Testis (tissue), 3 donors: ENCODE results near the gene ZNF438. TPM values are rescaled to one million over a fixed set of nuclear protein-coding genes. Genes with fewer than 3 reads are reported as not detected.
"Not testable (repeated sequence)": the region's sequence is repeated elsewhere in the genome, so short reads cannot be mapped to it uniquely, and the experiment has no call there.

Experiments used
- DNase-seq: peaks from one replicate; pipeline ENCODE4 v3.0.0-alpha.2; 2019
- H3K27ac ChIP-seq, 2 donors: fragments of 200-600 bp; sonication (generic); one replicate each; pipeline ENCODE4 v1.5.1; 2019
- H3K27me3 ChIP-seq: fragments of 200-600 bp; sonication (generic); one replicate; pipeline ENCODE4 v1.5.1; 2019
- H3K36me3 ChIP-seq: fragments of 200-600 bp; sonication (generic); one replicate; pipeline ENCODE4 v1.5.1; 2017; ENCODE audit warnings: low read depth; ENCODE audit errors: missing control alignments
- H3K4me1 ChIP-seq: fragments of 200-600 bp; sonication (generic); one replicate; pipeline ENCODE4 v1.5.1; 2019
- H3K4me3 ChIP-seq, 2 donors: fragments of 200-600 bp; sonication (generic); one replicate each; pipeline ENCODE4 v1.5.1; 2017 to 2019
- H3K9me3 ChIP-seq: fragments of 200-600 bp; sonication (generic); one replicate; pipeline ENCODE4 v1.5.1; 2017
- POLR2A ChIP-seq: fragments of 450-650 bp; IDR thresholded peaks from one replicate; pipeline ENCODE4 v1.6.1; 2017; ENCODE audit warnings: antibody characterized with exemption, mild to moderate bottlenecking, moderate library complexity
- WGBS, 2 donors: methylation state at CpG; one replicate each; pipeline ENCODE4 v1.1.5; 2018; 5-methylcytosine and 5-hydroxymethylcytosine counted together
- intact Hi-C: fragments of 100-400 bp; cut with DNase I; formaldehyde crosslinking; loops from one replicate; pipeline ENCODE4 v1.15.1; 2023; ENCODE audit warnings: low total_unique reads
- polyA plus RNA-seq: library from polyadenylated mRNA; stranded (reverse); fragments of 350-450 nt; fragmentation: Illumina TruSeq; extraction: RNeasy Lipid Tissue Mini Kit (QIAGEN cat#74804); gene quantifications from one replicate; pipeline ENCODE4 v1.2.3, GENCODE V29; 2014; ENCODE audit warnings: low read depth, low replicate concordance; ENCODE audit not compliant: insufficient read depth
- total RNA-seq, 2 donors: library from RNA; depleted of rRNA; stranded (reverse); fragments of >200 nt; gene quantifications; one replicate each; pipeline ENCODE4 v1.2.3, GENCODE V29; 2016
- TF ChIP-seq, protein P1 (sequence below), 3 experiments: fragments of 450-650 bp in 2 of 3; fragments of 200-600 bp in 1 of 3; sonication (generic) in 1 of 3; IDR thresholded peaks; one replicate each; pipeline ENCODE4 v1.5.1; 2016 to 2019; ENCODE audit warnings: antibody characterized with exemption in 3 of 3, mild to moderate bottlenecking in 2 of 3, moderate library complexity in 1 of 3

The ZNF438 gene
- total and polyA plus RNA-seq, 3 donors from 2014 or later: 15.3 to 17.8 (median 16.2) TPM

DNA sequence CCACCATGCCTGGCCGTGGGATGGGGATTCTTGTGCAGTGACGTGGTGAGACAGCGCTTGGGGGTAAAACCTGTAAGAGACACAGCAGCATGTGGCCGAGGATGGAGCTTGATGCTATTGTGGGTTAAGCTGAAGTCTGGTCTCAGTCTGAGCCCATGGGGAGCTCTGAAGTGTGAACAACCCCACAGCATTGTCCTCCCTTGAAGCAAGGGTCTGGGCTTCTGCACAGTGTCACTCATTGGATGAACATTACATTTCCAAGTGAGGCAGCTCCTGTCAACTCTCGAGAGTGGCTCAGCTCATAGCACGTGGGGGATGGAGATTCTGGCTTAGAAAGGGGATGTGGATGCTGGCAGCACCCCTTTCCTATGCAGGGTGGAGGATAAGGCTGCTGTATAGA is 32.2 kb upstream of the ZNF438 start:
- DNase-seq: no peak
- no peak for TF ChIP-seq POLR2A
- TF ChIP-seq, protein P1, sequence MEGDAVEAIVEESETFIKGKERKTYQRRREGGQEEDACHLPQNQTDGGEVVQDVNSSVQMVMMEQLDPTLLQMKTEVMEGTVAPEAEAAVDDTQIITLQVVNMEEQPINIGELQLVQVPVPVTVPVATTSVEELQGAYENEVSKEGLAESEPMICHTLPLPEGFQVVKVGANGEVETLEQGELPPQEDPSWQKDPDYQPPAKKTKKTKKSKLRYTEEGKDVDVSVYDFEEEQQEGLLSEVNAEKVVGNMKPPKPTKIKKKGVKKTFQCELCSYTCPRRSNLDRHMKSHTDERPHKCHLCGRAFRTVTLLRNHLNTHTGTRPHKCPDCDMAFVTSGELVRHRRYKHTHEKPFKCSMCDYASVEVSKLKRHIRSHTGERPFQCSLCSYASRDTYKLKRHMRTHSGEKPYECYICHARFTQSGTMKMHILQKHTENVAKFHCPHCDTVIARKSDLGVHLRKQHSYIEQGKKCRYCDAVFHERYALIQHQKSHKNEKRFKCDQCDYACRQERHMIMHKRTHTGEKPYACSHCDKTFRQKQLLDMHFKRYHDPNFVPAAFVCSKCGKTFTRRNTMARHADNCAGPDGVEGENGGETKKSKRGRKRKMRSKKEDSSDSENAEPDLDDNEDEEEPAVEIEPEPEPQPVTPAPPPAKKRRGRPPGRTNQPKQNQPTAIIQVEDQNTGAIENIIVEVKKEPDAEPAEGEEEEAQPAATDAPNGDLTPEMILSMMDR (IDR thresholded peaks at IDR 0.05): no peak
- intact Hi-C loops: no loop called here
- H3K27ac ChIP-seq: peak overlapping the region in 1 of 2 donors; percentile 56
- H3K4me1 ChIP-seq: peaks cover 6% of the 10 kb centered on the region
- 81 to 89% methylated on average over 6 of the region's 6 CpGs for WGBS, 2 donors
- no peak overlapping the region for H3K4me3 ChIP-seq
- H3K27me3 ChIP-seq: no peaks in the 10 kb centered on the region
- no peaks in the 10 kb centered on the region for H3K36me3 ChIP-seq
- no peaks in the 10 kb centered on the region for H3K9me3 ChIP-seq

DNA sequence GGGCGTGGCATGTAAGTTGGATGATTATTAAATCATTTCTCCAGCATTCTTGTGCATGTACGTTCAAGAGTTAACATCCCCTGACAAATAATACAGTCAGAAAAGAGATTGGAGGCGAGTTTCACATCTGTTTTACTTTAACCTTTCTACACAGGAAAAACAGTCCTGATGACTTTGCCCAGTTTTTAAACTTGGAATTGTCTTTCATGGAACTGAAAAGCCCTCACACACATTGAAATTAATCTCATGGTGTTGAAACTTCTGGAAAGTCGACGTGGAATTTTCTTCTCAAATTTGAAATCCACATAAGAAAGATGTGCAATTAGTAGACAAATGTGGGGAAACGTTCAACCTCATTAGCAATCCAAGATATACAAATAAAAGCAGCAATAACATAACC is 31.2 kb upstream of the ZNF438 start:
- Histone ChIP-seq H3K27ac (no peak overlapping the region), H3K27me3 (no peaks in the 10 kb centered on the region), H3K4me1 (peaks cover 6% of the 10 kb centered on the region), H3K4me3 (no peak overlapping the region), H3K36me3 (no peaks in the 10 kb centered on the region), H3K9me3 (no peaks in the 10 kb centered on the region)
- WGBS, 2 donors: 58 to 65% methylated on average over 6 of the region's 6 CpGs
- intact Hi-C loops: no loop called here
- TF ChIP-seq POLR2A: no peak
- TF ChIP-seq, protein P1 (IDR thresholded peaks at IDR 0.05): no peak
- DNase-seq: no peak

DNA sequence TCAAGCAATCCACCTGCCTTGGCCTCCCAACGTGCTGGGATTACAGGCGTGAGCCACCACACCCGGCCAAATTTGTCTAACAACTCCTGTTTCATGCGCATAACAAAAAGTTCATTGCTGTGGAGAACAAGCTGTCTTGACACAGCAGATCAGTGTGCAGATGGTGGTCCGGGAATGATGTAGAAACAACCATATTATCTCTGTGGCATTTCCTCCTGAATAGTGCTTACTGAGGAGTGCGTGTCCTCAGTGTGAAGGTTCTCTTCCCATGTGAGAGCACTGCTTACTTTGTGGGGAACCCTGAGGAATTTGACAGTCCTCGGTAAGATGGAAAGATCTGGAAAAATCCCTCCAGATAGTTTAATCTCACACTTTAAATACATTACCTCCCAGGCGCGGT is 30.3 kb upstream of the ZNF438 start:
- Histone ChIP-seq H3K27ac (no peak overlapping the region), H3K9me3 (no peaks in the 10 kb centered on the region), H3K27me3 (no peaks in the 10 kb centered on the region), H3K4me1 (peaks cover 6% of the 10 kb centered on the region), H3K36me3 (no peaks in the 10 kb centered on the region), H3K4me3 (no peak overlapping the region)
- 86 to 88% methylated on average over 9 of the region's 9 CpGs for WGBS, 2 donors
- DNase-seq: no peak
- TF ChIP-seq POLR2A: no peak
- TF ChIP-seq, protein P1 (IDR thresholded peaks at IDR 0.05): no peak
- intact Hi-C loops: no loop called here

DNA sequence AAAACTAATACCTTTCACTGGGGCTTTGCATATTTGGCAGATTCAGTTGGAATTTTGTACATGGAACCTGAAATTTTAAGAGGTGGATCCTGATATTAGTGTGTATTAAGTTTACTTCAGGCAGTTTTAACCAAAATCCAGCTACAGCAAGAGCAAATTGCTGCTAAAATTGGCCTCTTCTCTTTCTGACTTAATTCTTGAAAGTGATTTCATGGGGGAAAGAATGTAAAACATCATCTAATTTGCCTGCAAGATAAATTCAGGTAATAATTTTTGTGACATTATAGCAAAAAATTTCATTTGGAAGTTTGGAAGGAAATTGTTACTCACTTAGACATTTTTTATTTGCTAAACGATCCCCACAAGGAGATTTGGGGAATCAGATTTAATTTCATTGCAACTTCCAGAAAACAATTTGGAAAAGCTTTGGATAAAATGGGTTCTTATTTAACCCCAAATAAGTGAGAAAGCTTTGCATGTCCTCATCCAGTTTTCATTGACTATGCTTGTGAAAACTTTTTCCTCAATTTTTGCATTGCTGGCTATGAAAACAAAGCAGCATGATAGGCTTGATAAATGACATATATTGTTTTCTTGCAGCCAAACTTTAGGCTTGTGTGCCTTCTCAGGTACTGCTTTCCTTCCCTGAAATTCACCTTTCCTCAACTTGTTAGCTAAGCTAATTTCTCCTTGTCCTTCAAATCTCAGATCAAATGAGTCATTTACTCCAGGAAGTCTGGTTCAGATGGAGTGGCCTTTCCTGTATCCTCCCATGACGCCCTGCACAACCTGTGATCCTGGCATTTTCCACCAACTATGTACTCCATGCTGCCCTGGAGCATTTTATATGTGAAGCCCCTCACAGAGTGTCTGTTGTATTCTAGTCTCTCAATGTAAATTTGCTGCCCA is 27.4 kb upstream of the ZNF438 start:
- H3K4me3 ChIP-seq: no peak overlapping the region
- H3K27ac ChIP-seq: no peak overlapping the region
- no peaks in the 10 kb centered on the region for H3K27me3 ChIP-seq
- 66 to 69% methylated on average over 2 of the region's 2 CpGs for WGBS, 2 donors
- peaks cover under 1% of the 10 kb centered on the region for H3K4me1 ChIP-seq
- DNase-seq: no peak
- H3K9me3 ChIP-seq: no peaks in the 10 kb centered on the region
- intact Hi-C loops: no loop called here
- TF ChIP-seq, protein P1 (IDR thresholded peaks at IDR 0.05): no peak
- no peak for TF ChIP-seq POLR2A
- no peaks in the 10 kb centered on the region for H3K36me3 ChIP-seq

DNA sequence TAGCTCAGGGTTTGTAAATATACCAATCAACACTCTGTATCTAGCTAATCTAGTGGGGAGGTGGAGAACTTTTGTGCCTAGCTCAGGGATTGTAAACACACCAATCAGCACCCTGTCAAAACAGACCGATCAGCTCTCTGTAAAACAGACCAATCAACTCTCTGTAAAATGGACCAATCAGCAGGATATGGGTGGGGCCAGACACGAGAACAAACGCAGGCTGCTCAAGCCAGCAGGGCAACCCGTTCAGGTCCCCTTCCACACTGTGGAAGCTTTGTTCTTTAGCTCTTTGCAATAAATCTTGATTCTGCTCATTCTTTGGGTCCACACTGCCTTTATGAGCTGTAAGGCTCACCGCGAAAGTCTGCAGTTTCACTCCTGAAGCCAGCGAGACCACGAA is 25.0 kb upstream of the ZNF438 start:
- H3K27me3 ChIP-seq, H3K9me3 ChIP-seq, H3K4me1 ChIP-seq, H3K27ac ChIP-seq, intact Hi-C loops, H3K36me3 ChIP-seq: not testable (repeated sequence)
- WGBS, 2 donors: 62 to 64% methylated on average over 4 to 8 of the region's 8 CpGs
- peak overlapping the region; percentile 13 to 16 for H3K4me3 ChIP-seq
- peak; percentile 66 for DNase-seq
